ENCODE data around the gene RSBN1.

DNA sequence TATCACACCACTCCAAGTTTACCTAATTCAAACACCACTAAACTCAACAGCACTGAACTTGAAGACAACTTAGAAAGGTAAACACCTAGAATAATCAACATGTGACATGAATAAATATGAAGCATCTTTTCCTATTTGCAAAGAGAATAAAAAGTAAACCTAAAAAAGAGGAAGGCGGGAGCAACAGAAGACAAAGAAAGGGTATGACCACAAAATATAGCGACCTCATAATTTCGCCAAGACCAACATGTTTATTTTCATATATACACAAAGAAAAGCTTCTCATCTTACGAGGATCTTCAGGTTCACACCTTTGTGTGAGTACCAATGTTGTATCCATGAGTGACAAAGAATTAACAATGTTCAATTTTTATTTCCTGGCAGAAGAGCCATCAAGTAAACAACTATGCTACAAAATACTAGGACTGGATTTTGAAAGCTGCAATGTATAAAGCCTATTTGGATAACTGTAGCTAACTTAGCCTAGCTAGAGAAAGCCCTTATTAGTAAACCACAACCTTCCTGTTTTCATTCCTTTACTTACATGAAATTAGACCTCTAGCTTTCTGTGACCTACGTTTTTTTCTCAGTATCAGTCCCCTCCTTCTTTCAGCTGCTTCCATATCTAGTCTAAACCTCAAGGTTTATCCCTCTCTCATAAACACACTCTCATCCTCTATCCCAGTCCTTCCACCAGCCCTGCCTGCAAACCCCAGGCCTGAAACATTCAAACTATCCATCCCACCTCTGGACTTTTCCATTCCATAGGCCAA is 31.7 kb downstream of the RSBN1 start:
- TF ChIP-seq, protein P1, sequence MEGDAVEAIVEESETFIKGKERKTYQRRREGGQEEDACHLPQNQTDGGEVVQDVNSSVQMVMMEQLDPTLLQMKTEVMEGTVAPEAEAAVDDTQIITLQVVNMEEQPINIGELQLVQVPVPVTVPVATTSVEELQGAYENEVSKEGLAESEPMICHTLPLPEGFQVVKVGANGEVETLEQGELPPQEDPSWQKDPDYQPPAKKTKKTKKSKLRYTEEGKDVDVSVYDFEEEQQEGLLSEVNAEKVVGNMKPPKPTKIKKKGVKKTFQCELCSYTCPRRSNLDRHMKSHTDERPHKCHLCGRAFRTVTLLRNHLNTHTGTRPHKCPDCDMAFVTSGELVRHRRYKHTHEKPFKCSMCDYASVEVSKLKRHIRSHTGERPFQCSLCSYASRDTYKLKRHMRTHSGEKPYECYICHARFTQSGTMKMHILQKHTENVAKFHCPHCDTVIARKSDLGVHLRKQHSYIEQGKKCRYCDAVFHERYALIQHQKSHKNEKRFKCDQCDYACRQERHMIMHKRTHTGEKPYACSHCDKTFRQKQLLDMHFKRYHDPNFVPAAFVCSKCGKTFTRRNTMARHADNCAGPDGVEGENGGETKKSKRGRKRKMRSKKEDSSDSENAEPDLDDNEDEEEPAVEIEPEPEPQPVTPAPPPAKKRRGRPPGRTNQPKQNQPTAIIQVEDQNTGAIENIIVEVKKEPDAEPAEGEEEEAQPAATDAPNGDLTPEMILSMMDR (IDR thresholded peaks at IDR 0.05) = no peak
- TF ChIP-seq POLR2A (IDR thresholded peaks at IDR 0.05) = no peak
